Cardiac fibroblast (primary cell): ENCODE results near the gene TMC6.

Experiments
- DNase-seq, 2 donors: peaks; one replicate each; pipeline versions ENCODE4 v3.0.0 to v3.0.0-alpha.2; 2010; ENCODE audit warnings: low read depth in 2 of 2
- H3K4me3 ChIP-seq, 2 donors: replicated peaks in 1 of 2; 1 replicate in 1 of 2; 2 replicates in 1 of 2; pipeline ENCODE4 v1.5.1; 2011; ENCODE audit warnings: low read depth in 2 of 2, low read length in 2 of 2, mild to moderate bottlenecking in 2 of 2, moderate library complexity in 1 of 2
- CTCF ChIP-seq: IDR thresholded peaks from one replicate; pipeline ENCODE4 v1.5.1; 2011; ENCODE audit warnings: low read depth, mild to moderate bottlenecking, low read length, inconsistent platforms

TMC6 gene

GRCh38 chr17:78148286-78149016, 19.9 kb upstream of the TMC6 start:
- no peak for TF ChIP-seq CTCF
- no peak overlapping the region for H3K4me3 ChIP-seq
- no peak for DNase-seq

- DNase-seq = no peak
- TF ChIP-seq CTCF = no peak
- H3K4me3 ChIP-seq = no peak overlapping the region
Observed at GRCh38 chr17:78147315-78147998, 18.9 kb upstream of the TMC6 start.

GRCh38 chr17:78146881-78147280, 18.3 kb upstream of the TMC6 start:
- TF ChIP-seq CTCF = no peak
- no peak overlapping the region for H3K4me3 ChIP-seq
- no peak for DNase-seq

GRCh38 chr17:78146471-78146869, 17.9 kb upstream of the TMC6 start:
- TF ChIP-seq CTCF = no peak
- H3K4me3 ChIP-seq = no peak overlapping the region
- DNase-seq = no peak

- DNase-seq = no peak
- H3K4me3 ChIP-seq = no peak overlapping the region
- TF ChIP-seq CTCF = no peak
Observed at GRCh38 chr17:78144736-78145641, 16.4 kb upstream of the TMC6 start.

- TF ChIP-seq CTCF = no peak
- DNase-seq = peak; percentile 76 to 97
- H3K4me3 ChIP-seq = no peak overlapping the region
Observed at GRCh38 chr17:78144147-78144719, 15.7 kb upstream of the TMC6 start.
